BJ (cell line): Measurements from ENCODE around the gene ACAP1. TPM values are rescaled to one million over a fixed set of nuclear protein-coding genes. Genes with fewer than 3 reads are reported as not detected.

ENCODE experiments used
- CTCF ChIA-PET: fragments of 350-600 bp; formaldehyde crosslinking; extraction: SDS; loops from one replicate; lab custom pipeline; 2021; ENCODE audit warnings: antibody characterized with exemption, inconsistent platforms; lab: Yijun Ruan, JAX
- POLR2A ChIA-PET: fragments of 300-600 bp; sonication (Branson Sonifier 250); formaldehyde crosslinking; extraction: SDS; loops from one replicate; lab custom pipeline; 2021; ENCODE audit warnings: antibody characterized with exemption; lab: Charles Lee
- DNase-seq: peaks from one replicate; pipeline ENCODE4 v3.0.0-alpha.2; 2011; ENCODE audit warnings: low read depth
- H3K27me3 ChIP-seq: 2 replicates; pipeline ENCODE4 v1.6.0; 2011; ENCODE audit warnings: low read length; ENCODE audit not compliant: control insufficient read depth, insufficient read depth
- H3K36me3 ChIP-seq: 2 replicates; pipeline ENCODE4 v1.5.1; 2011; ENCODE audit warnings: low read length; ENCODE audit not compliant: control insufficient read depth, insufficient read depth
- H3K4me3 ChIP-seq: 2 replicates; pipeline ENCODE4 v1.5.1; 2011; ENCODE audit warnings: low read depth, mild to moderate bottlenecking, control low read depth, low read length
- CTCF ChIP-seq: IDR thresholded peaks from 2 replicates; pipeline ENCODE4 v1.5.1; 2011; ENCODE audit warnings: low read depth, mild to moderate bottlenecking, control low read depth, inconsistent platforms, low read length, moderate library complexity; ENCODE audit not compliant: insufficient read depth
- polyA plus RNA-seq: library from polyadenylated mRNA; depleted of rRNA; stranded (reverse); fragments of >200 nt; gene quantifications from 2 replicates; pipeline ENCODE4 v1.2.3, GENCODE V29; 2011

The ACAP1 gene
- polyA plus RNA-seq, 1 experiment: 1.7 TPM

DNA sequence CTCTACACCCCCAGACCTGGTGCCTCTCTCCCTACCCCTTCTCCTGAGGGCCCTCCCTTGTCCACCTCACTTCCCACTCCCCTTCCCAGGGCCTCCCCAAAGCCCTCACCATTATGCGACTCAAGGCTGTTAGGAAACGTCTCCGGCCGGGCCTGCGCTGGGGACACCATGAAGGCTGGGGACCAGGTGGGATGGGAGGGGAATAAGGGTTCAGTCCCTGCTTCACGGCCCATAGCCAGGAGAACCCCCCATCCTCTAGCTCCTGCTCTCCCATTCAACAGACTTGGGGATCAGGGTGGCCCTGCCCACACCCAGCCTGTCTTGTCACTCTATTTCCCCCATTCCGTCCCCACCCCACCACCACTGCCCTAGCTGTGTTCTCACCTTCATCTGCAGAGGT is 9.3 kb upstream of the ACAP1 start:
- DNase-seq: no peak
- Histone ChIP-seq H3K36me3 (peaks cover 30% of the 10 kb centered on the region), H3K27me3 (no peaks in the 10 kb centered on the region), H3K4me3 (no peak overlapping the region)
- POLR2A ChIA-PET: no interaction called here
- CTCF ChIA-PET: interaction anchor here (0.6 to 5.0 kb wide), 3 partner anchors 14 to 281 kb away, joined by 3 to 22 read pairs (median 4); no protein-coding TSS in a partner anchor
- TF ChIP-seq CTCF: no peak

DNA sequence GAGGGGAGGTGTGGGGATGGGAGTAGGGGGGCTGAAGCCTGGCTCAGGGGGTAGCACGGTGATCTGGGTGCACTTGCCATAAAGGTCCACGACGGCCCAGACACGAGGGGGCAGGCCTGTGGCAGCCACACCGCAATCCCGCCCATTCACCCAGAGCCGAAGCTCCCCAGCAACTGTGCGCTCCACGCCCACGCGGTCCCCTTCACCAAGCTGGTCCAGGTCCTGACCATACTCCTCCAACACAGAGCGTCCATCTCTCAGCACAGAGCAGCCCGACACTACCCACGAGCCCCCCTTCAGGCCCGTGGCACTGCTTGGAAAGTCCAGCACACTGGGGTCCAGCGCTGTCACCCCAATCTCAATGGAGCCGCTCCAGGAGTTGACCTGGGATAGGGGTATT is 8.8 kb upstream of the ACAP1 start:
- Histone ChIP-seq H3K27me3 (no peaks in the 10 kb centered on the region), H3K36me3 (peaks cover 26% of the 10 kb centered on the region), H3K4me3 (no peak overlapping the region)
- POLR2A ChIA-PET: no interaction called here
- TF ChIP-seq CTCF: no peak
- no peak for DNase-seq
- CTCF ChIA-PET: interaction anchor here (0.6 to 5.0 kb wide), 2 partner anchors 14 to 281 kb away, joined by 3 to 22 read pairs; no protein-coding TSS in a partner anchor

GRCh38 chr17:7328009-7328408 is 8.3 kb upstream of the ACAP1 start:
- DNase-seq: no peak
- H3K36me3 ChIP-seq: peaks cover 23% of the 10 kb centered on the region
- no peak overlapping the region; the same call in 1 of the 2 replicates for H3K4me3 ChIP-seq
- ChIA-PET CTCF (no interaction called here), POLR2A (no interaction called here)
- no peaks in the 10 kb centered on the region for H3K27me3 ChIP-seq
- no peak for TF ChIP-seq CTCF

GRCh38 chr17:7328840-7329373 is 7.4 kb upstream of the ACAP1 start, which contains the start of gene NEURL4:
TSS of gene NEURL4 (minus strand) at chr17:7329335. CDS start at chr17:7329312, 23 bp downstream.
- DNase-seq: no peak
- peak; percentile 29; the same call in 1 of the 2 replicates for TF ChIP-seq CTCF

DNA sequence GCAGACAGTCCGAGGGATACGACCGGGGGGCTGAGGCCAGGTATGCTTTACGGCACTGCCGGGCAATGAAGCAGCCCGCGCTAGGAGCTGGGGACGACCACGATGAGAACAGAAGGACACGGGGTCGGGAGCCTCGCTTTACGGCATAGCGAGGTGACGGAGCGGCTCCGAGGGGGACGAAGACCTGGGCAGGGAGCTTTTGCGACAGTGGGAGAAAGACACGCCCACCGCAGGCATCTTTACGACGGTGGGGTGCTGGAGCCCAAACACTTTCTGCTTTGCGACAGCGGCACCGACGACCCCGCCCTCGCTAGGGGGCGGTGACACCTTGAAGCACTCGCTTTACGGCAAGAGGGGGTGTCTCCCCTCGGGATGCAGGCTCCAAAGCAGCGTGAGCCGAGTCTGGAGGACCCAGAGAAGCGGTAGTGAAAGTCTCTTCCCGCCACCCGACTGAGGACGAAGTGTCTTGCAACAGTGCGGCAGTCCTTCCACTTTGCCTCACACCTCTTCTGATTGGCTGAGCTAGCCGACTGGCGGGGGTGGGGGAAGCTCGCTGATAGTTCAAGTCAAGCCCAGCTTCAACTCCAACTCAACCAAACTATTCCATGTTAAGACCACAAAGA is 6.8 kb upstream of the ACAP1 start:
- H3K36me3 ChIP-seq: peaks cover 9% of the 10 kb centered on the region
- peak overlapping the region; percentile 64 for H3K4me3 ChIP-seq
- POLR2A ChIA-PET: interaction anchor here (0.6 to 1.2 kb wide), 5 partner anchors 16 to 231 kb away, joined by 3 to 22 read pairs (median 3); partner anchors contain the start of gene TMEM256
- H3K27me3 ChIP-seq: no peaks in the 10 kb centered on the region; the same call in 1 of the 2 replicates
- CTCF ChIA-PET: interaction anchor here (0.6 to 1.5 kb wide), 8 partner anchors 10 to 292 kb away, joined by 3 to 6 read pairs (median 4); no protein-coding TSS in a partner anchor
- peak; percentile 95 for DNase-seq
- TF ChIP-seq CTCF: no peak

More at GRCh38 chr17:7328840-7329373, 7.4 kb upstream of the ACAP1 start, which contains the start of gene NEURL4:
- POLR2A ChIA-PET: interaction anchor here (0.9 to 1.2 kb wide), 3 partner anchors 15 to 232 kb away, joined by 3 to 7 read pairs (median 3); partner anchors contain the start of gene TMEM256
- Histone ChIP-seq H3K36me3 (peaks cover 15% of the 10 kb centered on the region), H3K4me3 (peak within 1 kb of the TSS; percentile 64), H3K27me3 (no peaks in the 10 kb centered on the region; the same call in 1 of the 2 replicates)
- CTCF ChIA-PET: interaction anchor here (0.9 to 1.5 kb wide), 6 partner anchors 9 to 108 kb away, joined by 3 to 6 read pairs (median 4); no protein-coding TSS in a partner anchor
